T-helper 2 cell treated with Interferon-gamma antibody and Interleukin-4, amounts not matched to agents 5 μg/mL and 100 μg/mL, for 36 hours (primary cell): ENCODE data around the gene DENND1B.
"Not testable (repeated sequence)": the region's sequence is repeated elsewhere in the genome, so short reads cannot be mapped to it uniquely, and the experiment has no call there.

ENCODE experiments used
- DNase-seq: peaks from one replicate; pipeline ENCODE4 v3.0.0; 2021; ENCODE audit warnings: low spot score
- H3K27ac Mint-ChIP-seq: one replicate; pipeline ENCODE4 v1.8.0; 2021; ENCODE audit warnings: mild to moderate bottlenecking, mixed read lengths
- H3K27me3 Mint-ChIP-seq: one replicate; pipeline ENCODE4 v1.8.0; 2021; ENCODE audit warnings: low read depth, mixed read lengths
- H3K36me3 Mint-ChIP-seq: one replicate; pipeline ENCODE4 v1.8.0; 2021; ENCODE audit warnings: low read depth, mixed read lengths
- H3K4me1 Mint-ChIP-seq: one replicate; pipeline ENCODE4 v1.8.0; 2021; ENCODE audit warnings: low read depth, mixed read lengths
- H3K4me3 Mint-ChIP-seq: one replicate; pipeline ENCODE4 v1.8.0; 2022; ENCODE audit warnings: mild to moderate bottlenecking, moderate library complexity, mixed read lengths
- H3K9me3 Mint-ChIP-seq: one replicate; pipeline ENCODE4 v1.8.0; 2021; ENCODE audit warnings: mixed read lengths

Gene DENND1B

DNA sequence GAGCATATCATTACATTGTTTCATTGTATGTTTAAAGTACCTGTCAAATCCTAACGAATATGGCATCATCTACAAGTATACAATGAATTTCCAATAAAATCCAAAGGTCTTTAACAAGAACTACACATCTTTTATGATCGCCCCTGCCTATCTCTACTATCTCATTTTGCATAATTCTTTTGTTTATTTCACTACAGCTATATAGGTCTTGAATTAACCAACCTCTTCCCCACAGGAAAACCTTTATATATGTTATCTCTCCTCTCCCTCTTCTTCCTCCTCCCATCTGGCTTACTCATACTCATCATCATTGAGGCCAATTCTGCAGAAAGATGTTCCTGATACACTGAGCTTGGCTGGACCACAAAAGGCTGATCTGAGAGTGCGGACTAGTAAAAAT, 175.5 kb downstream of the DENND1B start:
- no peak overlapping the region for H3K27ac Mint-ChIP-seq
- no peak overlapping the region for H3K4me3 Mint-ChIP-seq
- H3K4me1 Mint-ChIP-seq, result peaks cover 26% of the 10 kb centered on the region
- peaks cover 16% of the 10 kb centered on the region for H3K36me3 Mint-ChIP-seq
- no peak for DNase-seq
- H3K27me3 Mint-ChIP-seq, result no peaks in the 10 kb centered on the region
- no peaks in the 10 kb centered on the region for H3K9me3 Mint-ChIP-seq

GRCh38 chr1:197598935-197599334, 176.3 kb downstream of the DENND1B start:
- DNase-seq, result no peak
- peaks cover 22% of the 10 kb centered on the region for H3K36me3 Mint-ChIP-seq
- no peaks in the 10 kb centered on the region for H3K27me3 Mint-ChIP-seq
- no peaks in the 10 kb centered on the region for H3K9me3 Mint-ChIP-seq
- H3K4me3 Mint-ChIP-seq, result no peak overlapping the region
- no peak overlapping the region for H3K27ac Mint-ChIP-seq
- peaks cover 26% of the 10 kb centered on the region for H3K4me1 Mint-ChIP-seq

- Mint-ChIP-seq H3K27ac (no peak overlapping the region), H3K9me3 (no peaks in the 10 kb centered on the region), H3K36me3 (peaks cover 30% of the 10 kb centered on the region), H3K4me1 (peaks cover 12% of the 10 kb centered on the region), H3K4me3 (no peak overlapping the region), H3K27me3 (no peaks in the 10 kb centered on the region)
- no peak for DNase-seq
These were observed 179.9 kb downstream of the DENND1B start for GRCh38 chr1:197595304-197595904.

GRCh38 chr1:197590687-197591086, 184.6 kb downstream of the DENND1B start:
- Mint-ChIP-seq H3K36me3 (peaks cover 33% of the 10 kb centered on the region), H3K27me3 (no peaks in the 10 kb centered on the region), H3K9me3 (no peaks in the 10 kb centered on the region), H3K4me3 (no peak overlapping the region), H3K4me1 (peaks cover 2% of the 10 kb centered on the region), H3K27ac (no peak overlapping the region)
- no peak for DNase-seq

GRCh38 chr1:197585809-197586208, 189.5 kb downstream of the DENND1B start:
- Mint-ChIP-seq H3K27me3 (no peaks in the 10 kb centered on the region), H3K9me3 (no peaks in the 10 kb centered on the region), H3K4me3 (no peak overlapping the region), H3K4me1 (no peaks in the 10 kb centered on the region), H3K36me3 (peaks cover 29% of the 10 kb centered on the region), H3K27ac (no peak overlapping the region)
- DNase-seq, result no peak

- H3K36me3 Mint-ChIP-seq, result peaks cover 58% of the 10 kb centered on the region
- no peaks in the 10 kb centered on the region for H3K27me3 Mint-ChIP-seq
These were observed 197.7 kb downstream of the DENND1B start for GRCh38 chr1:197577580-197577979.

DNA sequence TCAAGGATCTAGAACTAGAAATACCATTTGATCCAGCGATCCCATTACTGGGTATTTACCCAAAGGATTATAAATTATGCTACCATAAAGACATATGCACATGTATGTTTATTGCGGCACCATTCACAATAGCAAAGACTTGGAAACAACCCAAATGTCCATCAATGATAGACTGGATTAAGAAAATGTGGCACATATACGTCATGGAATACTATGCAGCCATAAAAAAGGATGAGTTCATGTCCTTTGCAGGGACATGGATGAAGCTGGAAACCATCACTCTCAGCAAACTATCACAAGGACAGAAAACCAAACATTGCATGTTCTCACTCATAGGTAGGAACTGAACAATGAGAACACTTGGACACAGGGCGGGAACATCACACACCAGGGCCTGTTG, 199.7 kb downstream of the DENND1B start:
- not testable (repeated sequence) for DNase-seq, H3K27ac Mint-ChIP-seq, H3K4me3 Mint-ChIP-seq, H3K27me3 Mint-ChIP-seq, H3K4me1 Mint-ChIP-seq
- H3K36me3 Mint-ChIP-seq, result peaks cover 58% of the 10 kb centered on the region
- peaks cover 16% of the 10 kb centered on the region for H3K9me3 Mint-ChIP-seq

More at GRCh38 chr1:197577580-197577979, 197.7 kb downstream of the DENND1B start:
- no peaks in the 10 kb centered on the region for H3K4me1 Mint-ChIP-seq
- H3K4me3 Mint-ChIP-seq, result no peak overlapping the region
- no peak overlapping the region for H3K27ac Mint-ChIP-seq
- no peak for DNase-seq
- H3K9me3 Mint-ChIP-seq, result peaks cover 16% of the 10 kb centered on the region

DNA sequence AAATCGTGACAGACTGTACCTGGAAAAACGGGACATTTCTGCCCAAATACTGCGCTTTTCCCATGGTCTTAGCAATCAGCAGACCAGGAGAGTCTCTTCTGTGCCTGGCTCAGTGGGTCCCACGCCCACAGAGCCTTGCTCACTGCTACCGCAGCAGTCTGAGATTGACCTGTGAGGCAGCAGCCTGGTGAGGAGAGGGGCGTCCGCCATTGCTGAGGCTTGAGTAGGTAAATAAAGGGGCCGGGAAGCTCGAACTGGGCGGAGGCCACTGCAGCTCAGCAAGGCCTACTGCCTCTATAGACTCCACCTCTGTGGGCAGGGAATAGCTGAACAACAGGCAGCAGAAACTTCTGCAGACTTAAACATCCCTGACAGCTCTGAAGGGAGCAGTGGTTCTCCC, 203.1 kb downstream of the DENND1B start:
- no peak overlapping the region for H3K4me3 Mint-ChIP-seq
- no peak for DNase-seq

GRCh38 chr1:197567442-197567841, 207.8 kb downstream of the DENND1B start:
- H3K36me3 Mint-ChIP-seq, result peaks cover 61% of the 10 kb centered on the region
- H3K4me1 Mint-ChIP-seq, result no peaks in the 10 kb centered on the region
- H3K4me3 Mint-ChIP-seq, result no peak overlapping the region
- no peaks in the 10 kb centered on the region for H3K27me3 Mint-ChIP-seq
- H3K9me3 Mint-ChIP-seq, result peaks cover 36% of the 10 kb centered on the region
- H3K27ac Mint-ChIP-seq, result no peak overlapping the region
- DNase-seq, result no peak

More for the DNA sequence above, 203.1 kb downstream of the DENND1B start:
- Mint-ChIP-seq H3K36me3 (peaks cover 76% of the 10 kb centered on the region), H3K4me1 (no peaks in the 10 kb centered on the region), H3K27me3 (no peaks in the 10 kb centered on the region), H3K27ac (no peak overlapping the region), H3K9me3 (peaks cover 41% of the 10 kb centered on the region)

- no peak for DNase-seq
- Mint-ChIP-seq H3K36me3 (peaks cover 13% of the 10 kb centered on the region), H3K27ac (no peak overlapping the region)
These were observed 214.2 kb downstream of the DENND1B start for GRCh38 chr1:197561041-197561440.

GRCh38 chr1:197559655-197560054, 215.6 kb downstream of the DENND1B start:
- Mint-ChIP-seq H3K9me3 (no peaks in the 10 kb centered on the region), H3K27ac (no peak overlapping the region), H3K27me3 (no peaks in the 10 kb centered on the region), H3K36me3 (peaks cover 11% of the 10 kb centered on the region), H3K4me3 (no peak overlapping the region), H3K4me1 (no peaks in the 10 kb centered on the region)
- DNase-seq, result no peak

More at GRCh38 chr1:197561041-197561440, 214.2 kb downstream of the DENND1B start:
- Mint-ChIP-seq H3K9me3 (no peaks in the 10 kb centered on the region), H3K4me3 (no peak overlapping the region), H3K27me3 (no peaks in the 10 kb centered on the region), H3K4me1 (no peaks in the 10 kb centered on the region)

DNA sequence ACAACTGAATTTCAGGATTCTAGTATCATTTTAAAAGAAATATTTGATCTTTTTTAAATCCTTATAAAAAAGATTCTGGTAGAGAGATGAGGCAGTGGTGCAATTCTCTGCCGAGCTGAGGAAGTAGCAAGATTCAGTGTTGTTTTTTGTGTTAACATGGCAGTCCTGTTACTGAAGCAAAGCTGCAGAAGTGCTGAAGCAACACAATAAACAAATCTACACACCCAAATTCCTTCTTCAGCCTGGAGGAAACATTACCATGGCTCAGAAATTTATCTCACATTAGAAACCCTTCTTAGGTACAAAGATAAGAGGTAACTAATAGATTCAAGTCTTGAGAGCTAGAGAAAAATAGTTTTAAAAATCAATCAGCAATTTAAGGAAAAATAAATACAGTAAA, 216.0 kb downstream of the DENND1B start:
- Mint-ChIP-seq H3K4me1 (no peaks in the 10 kb centered on the region), H3K36me3 (peaks cover 11% of the 10 kb centered on the region), H3K27me3 (no peaks in the 10 kb centered on the region)

GRCh38 chr1:197557302-197557701, 218.0 kb downstream of the DENND1B start:
- H3K27ac Mint-ChIP-seq, result no peak overlapping the region
- H3K36me3 Mint-ChIP-seq, result peaks cover 4% of the 10 kb centered on the region
- H3K4me3 Mint-ChIP-seq, result no peak overlapping the region
- H3K27me3 Mint-ChIP-seq, result no peaks in the 10 kb centered on the region
- no peaks in the 10 kb centered on the region for H3K9me3 Mint-ChIP-seq
- no peaks in the 10 kb centered on the region for H3K4me1 Mint-ChIP-seq
- DNase-seq, result no peak

More for the DNA sequence above, 216.0 kb downstream of the DENND1B start:
- Mint-ChIP-seq H3K4me3 (no peak overlapping the region), H3K9me3 (no peaks in the 10 kb centered on the region), H3K27ac (no peak overlapping the region)
- no peak for DNase-seq

DNA sequence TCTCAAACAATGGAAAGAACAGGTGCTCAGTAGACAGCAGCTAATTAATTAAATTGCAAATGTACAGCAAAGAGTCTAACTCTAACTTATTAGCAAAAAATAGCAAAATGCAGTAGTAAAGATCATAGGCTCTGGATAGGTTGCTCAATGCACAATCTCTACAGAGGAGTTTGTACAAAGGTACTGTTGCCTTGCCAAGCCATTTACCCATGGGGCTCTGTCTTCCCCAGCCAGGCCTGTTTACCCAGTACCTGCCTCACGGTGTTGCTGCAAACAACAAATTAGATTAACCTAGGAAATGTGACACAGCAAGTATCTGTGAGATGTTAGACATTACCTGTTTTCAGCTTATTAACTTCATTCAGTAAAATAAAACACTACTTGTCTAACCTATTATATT, 222.0 kb downstream of the DENND1B start:
- H3K4me3 Mint-ChIP-seq, result no peak overlapping the region
- H3K9me3 Mint-ChIP-seq, result no peaks in the 10 kb centered on the region
- H3K4me1 Mint-ChIP-seq, result no peaks in the 10 kb centered on the region
- no peak overlapping the region for H3K27ac Mint-ChIP-seq
- H3K27me3 Mint-ChIP-seq, result no peaks in the 10 kb centered on the region
- H3K36me3 Mint-ChIP-seq, result peaks cover 12% of the 10 kb centered on the region
- DNase-seq, result no peak

DNA sequence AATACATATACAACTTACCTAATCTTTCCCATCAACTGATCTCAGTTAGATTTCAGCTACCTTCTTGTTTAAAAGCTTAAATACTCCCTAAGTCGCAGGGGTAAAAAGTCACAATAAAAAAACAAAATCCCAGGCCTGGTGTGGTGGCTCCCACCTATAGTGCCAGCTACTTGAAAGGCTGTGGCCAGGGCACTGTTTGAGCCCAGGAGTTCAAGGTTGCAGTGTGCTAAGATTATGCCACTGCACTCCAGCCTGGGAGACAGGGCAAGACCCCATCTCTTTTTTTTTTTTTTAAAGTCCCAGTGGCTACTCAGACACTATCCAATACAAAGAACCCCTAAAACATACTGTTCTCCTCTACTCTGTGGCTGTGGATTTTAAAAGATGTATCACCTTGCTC, 228.3 kb downstream of the DENND1B start:
- H3K27me3 Mint-ChIP-seq, result no peaks in the 10 kb centered on the region

More for the DNA sequence above, 228.3 kb downstream of the DENND1B start:
- H3K4me1 Mint-ChIP-seq, result peaks cover 2% of the 10 kb centered on the region
- H3K36me3 Mint-ChIP-seq, result peaks cover 22% of the 10 kb centered on the region
- no peak for DNase-seq
- no peak overlapping the region for H3K27ac Mint-ChIP-seq
- H3K9me3 Mint-ChIP-seq, result no peaks in the 10 kb centered on the region
- no peak overlapping the region for H3K4me3 Mint-ChIP-seq
